SHP77 treated with DMSO at 0.1 percent for 48 hours (cell line): ENCODE data around the gene GDE1.
A peak's percentile ranks its signal among the peaks of the same experiment; 100 is the strongest.

ENCODE experiments used
- DNase-seq: peaks from one replicate; lab custom pipeline; 2025; lab: John Stamatoyannopoulos, UW

The GDE1 gene

GRCh38 chr16:19486051-19486450, 35.8 kb downstream of the GDE1 start:
- DNase-seq = no peak

GRCh38 chr16:19485611-19486010, 36.3 kb downstream of the GDE1 start:
- DNase-seq = no peak

- no peak for DNase-seq
Observed at GRCh38 chr16:19484096-19484495, 37.8 kb downstream of the GDE1 start.

GRCh38 chr16:19482291-19482690, 39.6 kb downstream of the GDE1 start:
- DNase-seq = no peak

- DNase-seq = no peak
Observed at GRCh38 chr16:19481769-19482168, 40.1 kb downstream of the GDE1 start.

- DNase-seq = no peak
Observed at GRCh38 chr16:19481296-19481695, 40.6 kb downstream of the GDE1 start.

GRCh38 chr16:19479302-19479721, 42.6 kb downstream of the GDE1 start:
- no peak for DNase-seq

- no peak for DNase-seq
Observed at GRCh38 chr16:19478505-19478904, 43.4 kb downstream of the GDE1 start.

GRCh38 chr16:19474617-19475016, 47.3 kb downstream of the GDE1 start:
- DNase-seq = no peak

GRCh38 chr16:19472482-19472881, 49.4 kb downstream of the GDE1 start:
- DNase-seq = no peak

GRCh38 chr16:19468300-19468699, 53.6 kb downstream of the GDE1 start:
- no peak for DNase-seq

- peak; percentile 22 for DNase-seq
Observed at GRCh38 chr16:19463468-19464315, 58.2 kb downstream of the GDE1 start.

- no peak for DNase-seq
Observed at GRCh38 chr16:19460397-19460796, 61.5 kb downstream of the GDE1 start.

GRCh38 chr16:19458722-19459379, 63.0 kb downstream of the GDE1 start:
- no peak for DNase-seq
